Activated CD4-positive, CD25-positive, alpha-beta regulatory T cell treated with anti-CD3 and anti-CD28 coated beads, Interleukin-2, amount 50 U/mL, for 16 hours (primary cell): ENCODE data around the gene POF1B.

Experiments
- DNase-seq: peaks from one replicate; pipeline ENCODE4 v3.0.0-alpha.2; 2020; ENCODE audit warnings: low read depth, low spot score

The POF1B gene

GRCh38 chrX:85243155-85243554 lies 136.3 kb downstream of the POF1B start:
- DNase-seq = no peak
